CD1c-positive myeloid dendritic cell (primary cell): ENCODE data around the gene LUC7L3.
"Not testable (repeated sequence)": the region's sequence is repeated elsewhere in the genome, so short reads cannot be mapped to it uniquely, and the experiment has no call there.

Experiments
- DNase-seq: peaks from one replicate; pipeline ENCODE4 v3.0.0-alpha.2; 2016; ENCODE audit errors: extremely low spot score

The LUC7L3 gene

GRCh38 chr17:50719144-50719923 lies at the start of gene LUC7L3:
Gene LUC7L3 (plus strand): TSS chr17:50719603. CDS start chr17:50719733, 130 bp downstream.
- peak; percentile 97 for DNase-seq

- DNase-seq = no peak
These were observed 47.3 kb upstream of the LUC7L3 start for GRCh38 chr17:50672071-50672470.

- no peak for DNase-seq
These were observed 46.4 kb upstream of the LUC7L3 start for GRCh38 chr17:50672831-50673551.

DNA sequence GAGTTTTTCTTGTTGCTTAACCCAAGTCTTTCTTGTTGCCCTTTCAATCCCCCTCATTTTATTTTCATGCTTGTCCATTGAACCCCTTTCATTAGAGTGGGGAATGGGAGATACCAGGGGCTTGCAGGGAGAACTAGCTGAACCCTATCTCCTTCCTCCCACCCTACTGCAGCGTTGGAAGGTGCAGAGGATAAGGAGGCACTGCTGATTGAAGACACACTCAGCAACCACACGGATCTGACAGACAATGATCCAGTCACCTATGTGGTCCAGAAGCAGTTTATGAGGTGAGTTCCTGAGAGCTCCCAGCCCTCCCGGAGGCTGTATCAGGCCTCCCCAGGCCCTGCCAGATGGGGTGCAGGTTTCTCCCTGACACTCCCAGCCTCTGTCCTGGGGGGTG lies 44.2 kb upstream of the LUC7L3 start:
- DNase-seq = no peak

GRCh38 chr17:50675627-50676026 lies 43.8 kb upstream of the LUC7L3 start:
- DNase-seq = no peak

GRCh38 chr17:50676065-50676975 lies 43.1 kb upstream of the LUC7L3 start:
- no peak for DNase-seq

GRCh38 chr17:50677851-50678375 lies 41.5 kb upstream of the LUC7L3 start:
- no peak for DNase-seq

DNA sequence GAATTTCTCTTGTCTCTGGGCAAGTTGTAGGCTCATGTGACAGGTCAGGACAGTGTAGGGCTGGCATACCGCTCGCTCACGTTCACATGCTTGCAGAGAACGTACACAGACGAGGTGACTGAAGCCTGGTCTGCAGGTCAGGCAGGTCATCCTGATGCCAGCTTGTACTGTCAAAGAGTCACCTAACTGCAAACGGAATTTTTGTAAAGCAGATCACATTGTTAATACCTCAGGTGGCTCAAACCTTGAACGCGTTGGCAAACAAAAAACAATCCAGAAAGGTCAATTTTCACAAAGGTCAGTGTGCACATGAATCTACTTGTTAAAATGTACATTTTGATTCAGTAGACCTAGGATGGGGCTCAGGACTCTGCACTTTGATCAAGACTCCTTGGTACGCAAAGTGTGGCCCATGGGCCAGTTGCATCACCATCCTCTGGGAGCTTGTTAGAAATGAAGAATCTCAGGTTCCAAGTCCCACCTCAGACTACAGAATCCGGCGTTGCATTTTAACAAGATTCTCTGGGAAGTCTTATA lies 40.3 kb upstream of the LUC7L3 start:
- DNase-seq = no peak

GRCh38 chr17:50680126-50680525 lies 39.3 kb upstream of the LUC7L3 start:
- DNase-seq = no peak

DNA sequence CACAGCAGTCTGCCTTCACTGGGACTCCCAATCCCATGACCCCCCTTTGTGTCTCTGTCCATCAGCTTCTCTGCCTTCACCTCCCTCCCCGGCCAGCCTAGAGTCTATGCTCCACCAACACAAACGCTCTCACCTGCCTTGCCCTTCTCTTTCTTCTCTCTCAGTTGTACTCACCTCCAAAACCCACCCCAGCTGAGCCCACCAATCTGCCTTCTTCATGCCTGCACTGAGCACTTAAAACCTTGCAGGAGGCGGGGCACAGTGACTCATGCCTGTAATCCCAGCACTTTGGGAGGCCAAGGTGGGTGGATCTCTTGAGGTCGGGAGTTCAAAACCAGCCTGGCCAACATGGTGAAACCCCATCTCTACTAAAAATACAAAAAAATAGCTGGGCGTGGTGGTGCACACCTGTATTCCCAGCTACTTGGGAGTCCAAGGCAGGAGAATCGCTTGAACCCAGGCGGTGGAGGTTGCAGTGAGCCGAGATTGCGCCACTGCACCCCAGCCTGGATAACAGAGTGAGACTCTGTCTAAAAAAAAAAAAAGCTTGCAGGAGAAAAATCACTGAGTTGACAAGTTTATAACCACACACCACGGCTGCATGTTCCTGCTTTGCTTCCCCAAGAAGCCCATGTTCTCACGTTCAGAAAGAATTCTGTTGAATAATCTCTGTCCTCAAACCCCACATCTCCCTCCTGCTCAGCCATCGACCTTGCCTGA lies 38.7 kb upstream of the LUC7L3 start:
- not testable (repeated sequence) for DNase-seq

DNA sequence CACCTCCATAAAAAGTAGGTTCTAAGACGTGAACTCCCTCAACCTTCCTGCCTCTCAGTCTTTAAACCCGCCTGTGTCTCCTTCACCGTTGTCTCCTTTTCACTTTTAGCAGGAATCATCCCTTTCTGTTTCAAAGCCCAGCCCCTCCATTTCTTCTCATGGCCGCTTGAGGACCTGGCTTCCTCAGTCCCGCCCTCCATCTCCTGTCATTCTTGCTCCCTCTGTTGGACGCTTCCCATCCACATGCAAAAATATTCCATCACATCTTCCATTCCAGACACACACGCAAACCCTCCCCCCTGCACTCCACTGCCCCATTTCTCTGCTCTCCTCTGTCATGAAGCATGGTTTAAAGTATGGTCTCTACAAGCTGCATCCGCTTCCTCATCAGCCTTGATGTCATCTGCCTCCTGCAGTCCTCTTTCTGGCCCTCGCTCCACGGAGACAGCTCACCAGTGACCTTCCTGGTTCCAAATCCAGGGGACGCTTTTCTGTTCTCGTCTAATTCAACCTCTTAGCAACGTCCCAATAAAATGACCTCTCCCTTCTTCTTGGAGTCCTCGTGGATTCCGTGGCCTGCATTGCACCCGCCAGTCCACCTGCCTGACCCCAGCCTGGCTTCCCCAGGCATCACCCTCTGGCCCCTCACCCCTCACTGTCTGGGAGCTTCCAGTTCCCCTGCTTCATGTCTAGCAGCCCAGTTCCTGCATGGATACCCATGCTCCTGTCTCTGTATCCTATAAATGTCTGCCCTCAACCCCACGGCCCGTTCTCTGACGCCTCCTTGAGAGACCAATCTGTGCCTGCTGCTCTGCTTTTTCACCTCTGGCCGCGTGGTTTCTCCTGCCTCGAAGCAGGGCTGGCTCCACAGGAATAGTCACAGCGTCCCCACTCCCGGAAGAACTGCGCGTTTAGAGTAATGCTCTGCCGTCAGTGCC lies 37.9 kb upstream of the LUC7L3 start:
- DNase-seq = peak; percentile 32

DNA sequence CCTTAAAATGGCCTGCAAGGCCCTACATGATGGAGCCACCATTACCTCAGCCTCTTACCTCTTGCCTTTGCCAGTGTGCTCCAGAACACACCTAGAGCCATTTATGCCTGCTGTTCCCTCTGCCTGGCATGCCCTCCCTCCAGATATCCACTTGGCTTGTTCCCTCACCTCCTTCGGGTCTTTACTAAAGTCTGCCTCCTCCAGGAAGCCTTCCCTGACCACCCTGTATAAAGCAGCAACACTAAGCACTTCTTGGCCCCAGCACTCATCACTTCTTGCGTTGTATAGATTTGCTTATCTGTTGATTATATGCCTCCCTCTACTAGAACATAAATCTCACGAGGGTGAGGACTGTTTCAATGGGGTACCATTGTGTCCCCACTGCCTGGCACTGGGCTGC lies 37.0 kb upstream of the LUC7L3 start:
- no peak for DNase-seq

DNA sequence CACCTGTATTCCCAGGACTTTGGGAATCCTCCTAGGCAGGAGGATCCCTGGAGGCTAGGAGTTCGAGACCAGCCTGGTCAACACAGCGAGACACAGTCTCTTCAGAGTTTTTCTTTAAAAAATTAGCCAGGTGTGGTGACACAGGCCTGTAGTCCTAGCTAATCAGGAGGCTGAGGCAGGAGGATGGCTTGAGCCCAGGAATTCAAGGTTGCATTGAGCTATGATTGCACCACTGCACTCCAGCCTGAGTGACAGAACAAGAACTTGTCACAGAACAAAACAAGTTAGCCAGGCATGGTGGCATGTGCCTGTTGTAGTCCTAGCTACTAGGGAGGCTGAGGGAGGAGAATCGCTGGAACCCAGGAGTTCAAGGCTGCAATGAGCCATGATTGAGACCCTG lies 36.5 kb upstream of the LUC7L3 start:
- DNase-seq = no peak

DNA sequence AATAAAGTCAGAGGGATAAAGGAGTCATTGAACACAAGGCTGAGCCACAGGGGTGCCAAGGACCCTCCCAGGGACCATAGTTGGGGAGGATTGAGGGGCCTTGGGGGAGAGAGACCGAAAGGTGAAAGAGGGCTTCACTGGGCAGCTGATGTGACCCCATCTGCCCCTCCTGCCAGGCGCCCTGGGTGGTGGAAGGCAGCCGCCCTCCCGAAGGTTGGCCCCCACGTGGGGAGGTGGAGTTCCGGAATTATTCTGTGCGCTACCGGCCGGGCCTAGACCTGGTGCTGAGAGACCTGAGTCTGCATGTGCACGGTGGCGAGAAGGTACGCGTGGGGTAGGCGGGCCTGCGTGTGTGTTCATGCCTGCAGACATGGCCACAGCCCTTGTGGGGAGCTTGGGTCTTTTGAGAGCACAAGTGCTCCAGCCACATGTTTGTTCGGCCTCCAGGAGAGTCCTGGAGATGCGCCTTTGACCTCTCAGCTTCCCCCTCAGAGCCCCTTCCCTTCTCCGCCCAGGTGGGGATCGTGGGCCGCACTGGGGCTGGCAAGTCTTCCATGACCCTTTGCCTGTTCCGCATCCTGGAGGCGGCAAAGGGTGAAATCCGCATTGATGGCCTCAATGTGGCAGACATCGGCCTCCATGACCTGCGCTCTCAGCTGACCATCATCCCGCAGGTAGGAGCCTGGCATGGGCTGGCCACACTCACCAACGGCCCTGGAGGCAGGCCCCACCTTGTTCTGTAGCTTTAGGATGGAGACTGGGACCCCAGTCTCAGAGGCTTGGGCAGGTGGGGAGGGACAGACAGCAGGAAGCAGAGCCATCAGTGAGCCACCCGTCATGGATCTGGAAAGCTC lies 35.7 kb upstream of the LUC7L3 start:
- no peak for DNase-seq

DNA sequence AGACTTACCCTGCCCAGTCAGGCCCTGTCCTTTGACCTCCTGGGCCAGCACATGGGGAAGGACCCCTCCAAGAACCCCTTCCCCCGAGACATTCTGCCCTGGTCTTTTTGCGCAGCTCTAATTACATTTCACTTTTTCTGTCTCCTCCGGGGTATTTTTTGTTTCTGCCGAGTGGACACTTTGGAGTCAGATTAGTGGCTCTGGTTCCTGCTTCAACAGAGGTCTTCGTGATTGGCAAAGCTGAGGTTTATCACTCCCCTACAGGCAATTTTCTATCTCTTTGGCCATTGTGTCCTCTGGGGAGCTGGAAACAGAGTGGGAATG lies 35.2 kb upstream of the LUC7L3 start:
- no peak for DNase-seq

DNA sequence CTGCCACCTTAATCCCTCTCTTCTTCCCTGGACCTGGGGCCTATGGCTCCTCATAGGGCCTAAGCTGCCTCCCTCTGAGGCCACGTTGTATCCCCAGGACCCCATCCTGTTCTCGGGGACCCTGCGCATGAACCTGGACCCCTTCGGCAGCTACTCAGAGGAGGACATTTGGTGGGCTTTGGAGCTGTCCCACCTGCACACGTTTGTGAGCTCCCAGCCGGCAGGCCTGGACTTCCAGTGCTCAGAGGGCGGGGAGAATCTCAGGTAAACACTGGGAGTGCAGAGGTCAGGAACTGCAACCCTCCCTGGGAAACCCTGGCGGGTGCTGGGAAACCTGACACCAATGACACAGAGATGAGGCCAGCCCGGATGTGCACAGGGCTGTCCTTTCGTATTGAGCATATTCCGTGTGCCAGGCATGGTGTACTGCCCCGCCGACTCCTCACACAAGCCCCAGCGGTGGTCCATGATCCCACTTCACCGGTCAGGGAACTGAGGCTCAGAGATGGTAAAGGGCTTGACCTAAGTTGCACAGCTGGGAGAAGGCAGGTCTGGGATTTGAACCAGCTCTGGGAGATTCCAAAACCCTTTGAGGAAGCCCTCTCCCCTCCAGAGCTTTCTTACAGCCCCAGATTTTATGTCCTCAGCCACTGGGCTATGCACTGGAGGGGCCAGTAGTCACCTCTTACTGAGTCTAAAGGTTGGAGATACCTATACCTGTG lies 34.6 kb upstream of the LUC7L3 start:
- no peak for DNase-seq

DNA sequence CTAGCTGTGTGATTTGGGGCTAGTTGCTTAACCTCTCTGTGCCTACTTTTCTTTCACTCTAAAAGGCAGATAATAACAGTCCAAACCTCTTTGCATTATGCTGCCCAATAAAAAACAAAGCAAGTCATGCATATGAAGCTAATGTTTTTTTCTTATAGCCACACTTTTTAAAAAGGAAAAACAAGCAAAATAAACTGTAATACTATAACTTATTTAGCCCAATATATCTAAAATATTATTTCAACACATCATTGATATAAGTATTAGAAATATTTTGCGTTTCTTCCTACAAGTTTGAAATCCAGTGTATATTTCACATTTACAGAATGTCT lies 34.1 kb upstream of the LUC7L3 start:
- DNase-seq = no peak

DNA sequence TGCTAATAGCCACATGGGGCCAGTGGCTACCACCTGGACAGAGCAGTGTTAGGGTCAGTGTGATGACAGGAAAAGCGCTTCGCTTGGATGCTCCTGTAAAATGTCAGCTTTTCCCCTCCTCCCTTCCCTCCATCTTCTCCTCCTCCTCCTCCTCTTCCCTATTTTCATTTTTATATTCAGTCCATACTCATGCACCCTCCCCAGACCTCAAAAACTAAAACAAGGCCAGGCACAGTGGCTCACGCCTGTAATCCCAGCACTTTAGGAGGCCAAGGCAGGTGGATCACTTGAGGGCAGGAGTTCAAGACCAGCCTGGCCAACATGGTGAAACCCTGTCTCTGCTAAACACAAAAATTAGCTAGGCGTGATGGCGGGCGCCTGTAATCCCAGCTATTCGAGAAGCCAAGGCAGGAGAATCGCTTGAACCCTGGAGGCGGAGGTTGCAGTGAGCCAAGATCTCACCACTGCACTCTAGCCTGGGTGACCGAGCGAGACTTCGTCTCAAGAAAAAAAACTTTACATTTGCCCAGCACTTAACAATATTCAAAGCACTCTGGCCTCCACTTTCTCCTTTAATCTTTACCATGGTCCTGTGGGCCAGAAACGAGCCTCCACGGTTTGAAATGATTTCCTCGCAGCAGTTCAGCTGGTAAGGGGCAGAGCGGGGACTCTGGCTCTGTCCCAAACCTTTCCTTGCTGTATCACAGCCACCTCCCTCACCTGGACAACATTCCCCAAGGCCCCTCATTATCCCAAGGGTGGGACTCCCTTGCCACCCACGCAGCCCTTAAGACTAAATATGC lies 33.5 kb upstream of the LUC7L3 start:
- no peak for DNase-seq
